Pulmonary artery endothelial cell (primary cell): ENCODE measurements around the gene TKFC. TPM values are rescaled to one million over a fixed set of nuclear protein-coding genes. Genes with fewer than 3 reads are reported as not detected.

Experiments used
- DNase-seq: peaks from one replicate; pipeline ENCODE4 v3.0.0-alpha.2; 2011; ENCODE audit warnings: low read depth, low spot score
- total RNA-seq: library from RNA; depleted of rRNA; stranded (reverse); fragments of >200 nt; gene quantifications from 2 replicates; pipeline ENCODE4 v1.2.3, GENCODE V29; 2014

Gene TKFC
- total RNA-seq, 1 donor from 2014 or later, result 20.4 TPM

DNA sequence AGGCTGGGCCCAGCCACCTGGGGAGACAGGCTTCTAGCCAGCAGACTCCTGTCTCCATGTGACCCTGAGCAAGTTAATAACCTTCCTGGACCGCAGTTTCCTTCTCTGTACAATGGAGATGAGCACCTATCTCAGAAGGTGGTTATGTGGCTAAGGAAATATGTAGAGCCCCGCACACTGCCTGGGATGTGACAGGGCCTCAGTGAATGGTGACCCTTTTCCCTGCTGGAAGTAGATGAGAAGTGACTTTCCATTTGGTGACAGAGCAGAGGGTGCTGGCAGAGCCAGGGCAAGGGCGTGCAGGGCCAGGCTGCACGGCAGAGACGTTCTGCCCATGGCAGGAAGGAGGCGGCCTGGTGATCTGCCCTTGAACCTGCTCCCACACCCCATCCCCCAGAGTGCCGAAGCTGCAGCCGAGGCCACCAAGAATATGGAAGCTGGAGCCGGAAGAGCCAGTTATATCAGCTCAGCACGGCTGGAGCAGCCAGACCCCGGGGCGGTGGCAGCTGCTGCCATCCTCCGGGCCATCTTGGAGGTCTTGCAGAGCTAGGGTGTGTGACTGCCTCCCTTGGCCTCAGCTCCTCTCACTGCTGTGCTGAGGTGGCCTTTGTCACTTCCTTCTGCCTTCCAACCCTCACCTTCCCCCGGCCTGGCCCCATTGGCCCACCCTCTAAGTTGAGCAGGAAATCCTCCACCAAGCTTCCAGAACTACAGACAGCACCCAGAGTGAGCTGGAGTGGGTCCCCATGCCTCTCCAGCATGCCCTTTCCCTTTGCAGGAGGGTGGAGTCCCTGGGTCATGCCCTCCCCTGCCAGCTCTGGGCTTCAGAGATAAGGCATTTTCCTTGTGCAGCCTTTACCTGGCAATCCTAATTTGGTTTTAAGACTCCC is 13.2 kb downstream of the TKFC start:
- DNase-seq, result no peak

DNA sequence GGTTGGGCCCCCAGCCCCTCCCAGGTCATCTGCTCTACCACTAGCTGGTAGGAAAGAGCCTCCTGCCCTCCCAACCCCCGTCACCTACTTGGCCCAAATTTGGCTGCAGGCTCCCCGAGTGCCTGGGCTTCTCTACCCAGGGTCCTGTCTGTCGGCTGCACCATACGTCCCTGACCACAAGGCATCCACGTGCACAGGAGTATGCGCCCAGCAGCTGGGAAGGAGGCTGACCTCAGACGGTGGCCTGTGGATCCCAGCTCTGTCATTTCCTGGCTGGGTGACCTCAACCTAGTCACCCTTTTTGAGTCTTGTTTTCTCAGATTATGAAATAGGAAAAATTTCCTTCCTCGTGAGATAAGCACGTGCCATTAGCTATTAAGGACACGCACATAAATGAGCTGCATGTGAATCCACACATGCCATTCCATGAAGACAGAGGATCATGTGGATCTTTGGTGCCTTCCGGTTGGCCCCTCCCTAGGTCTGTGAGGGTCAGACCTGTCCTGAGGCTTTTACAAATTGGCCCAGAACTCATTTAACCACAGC is 15.0 kb downstream of the TKFC start:
- peak; percentile 77 for DNase-seq

DNA sequence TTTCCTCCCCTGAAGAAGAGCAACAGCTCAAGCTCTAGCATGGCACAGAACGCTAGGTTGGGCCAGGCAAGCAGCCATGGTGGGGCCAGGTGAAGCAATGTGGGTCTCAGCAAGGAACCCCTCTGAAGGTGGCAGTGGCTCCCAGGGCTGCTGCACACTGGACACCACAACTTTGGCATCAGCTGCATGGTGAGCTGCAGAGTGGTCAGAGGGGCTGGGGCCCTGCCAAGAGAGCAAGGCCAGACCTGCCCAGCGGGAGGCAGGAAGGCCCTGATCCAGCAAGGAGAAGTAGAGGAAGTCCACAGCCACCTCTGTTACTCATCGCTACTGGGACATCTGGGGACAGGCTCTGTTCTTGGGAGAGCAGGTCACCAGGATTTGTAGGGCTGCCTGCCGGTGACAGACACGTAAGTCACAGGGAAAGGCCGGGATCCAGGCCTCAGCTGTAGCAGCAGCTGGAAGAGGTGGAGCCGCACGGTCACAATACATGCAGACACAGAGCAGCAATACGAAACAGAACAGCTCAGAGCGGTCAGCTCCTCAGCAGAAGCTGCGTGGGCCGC is 16.2 kb downstream of the TKFC start:
- DNase-seq, result no peak

DNA sequence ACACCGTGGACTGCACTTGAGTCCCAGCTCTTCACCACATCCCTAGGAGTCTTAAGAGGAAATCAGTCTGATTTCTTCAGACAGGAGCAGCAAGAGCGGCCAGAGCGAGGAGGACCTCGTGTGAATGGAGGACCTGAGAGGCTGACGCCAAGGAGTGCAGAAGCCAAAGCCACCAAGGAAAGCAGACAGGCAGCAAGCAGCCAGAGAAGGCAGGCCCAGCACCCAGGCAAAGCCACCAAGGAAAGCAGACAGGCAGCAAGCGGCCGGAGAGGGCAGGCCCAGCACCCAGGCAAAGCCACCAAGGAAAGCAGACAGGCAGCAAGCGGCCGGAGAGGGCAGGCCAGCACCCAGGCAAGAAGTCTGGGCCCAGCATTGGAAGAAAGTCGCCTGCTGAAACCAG is 16.9 kb downstream of the TKFC start:
- no peak for DNase-seq

DNA sequence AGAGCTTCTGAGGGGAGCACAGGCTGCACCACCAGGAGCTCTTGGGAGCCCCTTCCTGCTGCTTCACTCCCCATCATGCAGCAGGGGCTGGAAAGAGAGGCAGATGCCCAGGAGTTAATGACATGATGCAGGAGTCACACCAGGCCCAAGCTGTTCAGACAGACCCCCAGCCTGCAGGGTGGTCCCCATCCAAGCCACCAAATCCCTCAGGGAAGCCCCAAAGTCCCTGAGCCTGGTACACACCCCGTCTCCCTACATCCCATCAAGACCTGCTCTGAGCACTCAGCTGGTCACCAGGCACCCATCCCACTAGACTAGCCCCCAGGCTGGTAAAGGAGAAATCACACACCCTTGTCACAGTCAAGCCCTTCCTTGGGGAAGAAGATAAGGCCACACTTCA is 17.3 kb downstream of the TKFC start:
- DNase-seq, result no peak

DNA sequence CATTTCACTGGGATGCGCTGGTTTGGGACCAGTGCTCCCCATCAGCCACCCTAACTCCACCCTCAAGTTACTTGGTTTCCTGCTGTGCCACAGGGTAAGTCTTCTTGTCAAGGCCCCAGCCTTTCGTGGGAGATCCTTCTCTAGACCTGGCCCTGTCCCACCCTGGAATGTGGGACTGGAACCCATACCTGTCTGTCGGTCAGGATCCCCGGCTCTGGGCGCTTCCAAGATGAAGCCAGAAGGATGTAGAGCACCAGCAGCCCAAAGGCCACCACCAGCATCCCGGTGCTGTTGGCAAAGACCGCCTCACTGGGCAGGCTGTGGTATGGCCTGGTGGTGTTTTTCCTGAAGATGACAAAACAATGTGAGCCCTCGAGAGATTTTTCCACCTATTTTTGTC is 17.8 kb downstream of the TKFC start:
- no peak for DNase-seq

DNA sequence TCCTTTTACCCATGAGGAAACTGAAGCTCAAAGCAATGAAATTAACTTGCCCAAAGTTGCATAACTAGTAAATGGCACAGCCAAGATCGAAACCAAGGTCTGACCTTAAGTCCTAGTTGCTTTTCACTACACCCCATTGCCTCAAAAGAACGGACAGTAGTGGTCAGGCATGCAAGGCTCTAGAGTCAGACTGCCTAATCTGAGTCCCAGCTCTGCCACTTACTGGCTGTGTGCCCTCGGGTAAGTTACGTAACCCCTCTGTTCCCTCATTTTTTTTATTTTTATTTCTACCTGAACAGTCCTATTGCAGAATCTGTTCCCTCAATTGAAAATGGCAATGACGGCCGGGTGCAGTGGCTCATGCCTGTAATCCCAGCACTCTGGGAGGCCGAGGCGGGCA is 19.0 kb downstream of the TKFC start:
- no peak for DNase-seq

DNA sequence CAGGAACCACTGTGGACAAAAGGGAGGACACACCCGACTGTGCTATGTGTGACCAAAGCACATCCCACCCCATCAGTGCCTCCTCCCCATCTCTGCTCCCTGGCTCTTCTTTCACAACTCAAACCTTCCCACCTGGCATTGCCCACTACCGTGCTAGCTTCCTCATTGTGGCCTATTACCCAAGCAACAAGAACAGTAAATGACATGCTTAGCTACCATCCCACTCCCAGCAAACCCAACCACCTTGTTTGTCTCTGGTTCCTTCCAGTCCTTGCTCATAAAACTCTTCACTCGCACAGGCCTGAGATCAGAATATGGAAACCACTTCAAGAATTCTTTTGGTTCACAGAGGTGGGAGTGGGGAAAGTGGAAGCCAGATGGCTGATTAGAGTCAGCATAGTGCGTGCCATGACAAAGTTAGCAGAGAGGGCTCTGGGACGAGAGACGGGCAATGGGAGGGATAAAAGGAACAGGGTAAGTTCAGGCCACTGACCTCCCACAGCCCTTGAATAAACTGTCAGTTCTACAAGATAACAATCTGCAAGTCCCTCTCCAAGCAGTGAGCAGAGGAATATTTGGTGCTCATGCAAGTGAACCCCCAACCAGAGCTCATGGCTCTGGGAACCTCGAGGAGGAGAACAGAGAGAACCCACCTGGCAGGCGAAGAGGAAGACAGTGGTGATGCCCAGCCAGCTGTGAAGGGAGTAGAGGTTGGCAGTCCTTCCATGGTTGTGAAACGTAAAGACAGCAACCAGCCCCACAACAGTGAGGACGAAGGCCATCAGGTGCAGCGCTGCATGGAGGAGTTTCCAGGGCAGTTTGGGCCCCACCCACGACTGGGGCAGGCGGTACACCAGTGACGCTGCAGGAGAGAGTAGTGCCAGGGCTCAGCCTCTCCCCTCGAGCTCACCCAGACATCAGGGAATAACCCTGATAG is 20.4 kb downstream of the TKFC start:
- no peak for DNase-seq

DNA sequence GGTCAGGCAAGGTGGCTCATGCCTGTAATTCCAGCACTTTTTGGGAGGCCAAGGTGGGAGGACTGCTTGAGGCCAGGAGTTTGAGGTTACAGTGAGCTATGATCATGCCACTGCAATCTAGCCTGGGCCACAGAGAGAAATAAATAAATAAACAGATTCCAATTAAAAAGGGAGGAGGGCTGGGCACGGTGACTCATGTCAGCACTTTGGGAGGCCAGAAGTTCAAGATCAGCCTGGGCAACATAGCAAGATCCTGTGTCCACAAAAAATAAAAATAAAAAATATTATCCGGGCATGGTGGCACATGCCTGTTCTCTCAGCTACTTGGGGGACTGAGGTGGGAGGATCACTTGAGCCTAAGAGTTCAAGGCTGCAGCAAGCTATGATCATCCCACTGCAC is 21.2 kb downstream of the TKFC start:
- DNase-seq, result no peak

DNA sequence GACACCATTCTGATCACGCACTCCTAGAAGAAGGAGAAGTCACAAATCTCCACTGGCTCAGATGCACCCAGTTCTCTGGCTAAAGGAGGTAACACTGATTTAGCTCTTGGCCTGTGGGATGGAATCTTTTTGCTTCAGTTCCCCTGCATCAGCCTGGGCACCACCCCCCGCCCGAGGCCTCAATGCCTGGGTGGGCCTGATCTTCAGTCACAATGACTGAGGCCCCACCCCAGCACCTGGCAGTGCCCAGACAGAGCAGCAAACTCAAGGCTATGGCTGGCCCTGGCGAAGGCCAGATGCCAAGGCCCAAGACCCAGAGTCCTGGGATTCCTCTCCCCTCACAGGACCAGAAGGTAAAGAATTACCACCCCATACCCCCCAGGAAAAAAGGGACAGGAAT is 23.7 kb downstream of the TKFC start:
- no peak for DNase-seq

DNA sequence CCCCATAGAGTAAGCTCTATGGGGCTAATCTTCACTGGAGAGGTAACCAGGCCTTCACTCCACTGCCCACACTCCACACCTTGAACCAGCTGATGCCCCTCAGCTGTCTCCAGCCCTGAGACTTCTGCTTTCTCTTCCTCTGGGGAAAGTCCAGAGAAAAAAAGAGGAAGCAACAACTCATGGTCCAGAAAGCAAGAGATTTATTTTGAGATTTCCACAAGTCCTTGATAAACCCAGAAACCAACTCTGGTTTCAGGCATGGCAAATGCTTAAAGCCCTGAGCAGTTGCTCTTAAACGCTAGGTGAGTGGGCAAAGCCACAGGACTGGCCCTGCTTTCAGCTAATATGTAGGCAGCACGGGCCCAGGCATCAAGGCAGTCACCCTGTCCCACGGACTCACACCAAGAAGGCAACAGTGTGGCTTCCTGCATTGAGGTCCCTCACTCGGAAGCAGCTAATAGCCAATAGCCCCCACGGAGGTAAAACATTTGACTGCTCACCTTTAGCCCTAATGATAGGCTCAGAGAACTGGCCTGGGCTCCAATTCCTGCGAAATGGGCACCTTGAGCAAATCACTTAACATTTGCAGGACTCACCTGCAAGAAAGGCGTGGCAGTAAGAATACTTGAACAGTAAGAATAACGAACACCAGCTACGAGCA is 24.3 kb downstream of the TKFC start:
- DNase-seq, result no peak

DNA sequence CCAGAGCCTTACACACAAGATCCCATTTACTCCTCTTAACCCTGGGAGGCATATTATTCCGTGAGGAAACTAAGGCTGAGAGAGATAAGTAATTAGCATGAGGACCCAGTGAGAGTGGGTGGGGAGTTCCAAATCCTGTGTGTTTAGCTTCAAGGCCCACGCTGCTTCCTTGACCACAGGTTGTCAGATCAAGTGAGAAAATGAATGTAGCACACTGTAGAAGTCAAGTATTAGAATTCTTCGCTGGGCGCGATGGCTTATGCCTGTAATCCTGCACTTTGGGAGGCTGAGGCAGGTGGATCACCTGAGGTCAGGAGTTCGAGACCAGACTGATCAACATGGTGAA is 24.8 kb downstream of the TKFC start:
- no peak for DNase-seq

DNA sequence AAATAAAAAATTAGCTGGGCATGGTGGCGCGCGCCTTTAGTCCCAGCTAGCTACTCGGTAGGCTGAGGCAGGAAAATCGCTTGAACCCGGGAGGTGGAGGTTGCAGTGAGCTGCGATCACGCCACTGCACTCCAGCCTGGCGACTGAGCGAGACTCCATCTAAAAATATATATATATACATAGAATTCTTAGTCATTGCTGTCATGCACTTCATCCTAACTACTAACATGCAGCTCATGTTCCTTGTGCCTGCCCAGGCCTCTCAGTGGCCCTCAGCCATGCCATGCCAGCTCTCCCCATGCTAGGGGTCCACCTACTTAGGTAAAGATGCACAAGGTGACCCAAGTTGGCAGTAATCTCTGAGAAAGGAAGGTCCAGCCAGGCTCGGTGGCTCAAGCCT is 25.5 kb downstream of the TKFC start:
- no peak for DNase-seq

DNA sequence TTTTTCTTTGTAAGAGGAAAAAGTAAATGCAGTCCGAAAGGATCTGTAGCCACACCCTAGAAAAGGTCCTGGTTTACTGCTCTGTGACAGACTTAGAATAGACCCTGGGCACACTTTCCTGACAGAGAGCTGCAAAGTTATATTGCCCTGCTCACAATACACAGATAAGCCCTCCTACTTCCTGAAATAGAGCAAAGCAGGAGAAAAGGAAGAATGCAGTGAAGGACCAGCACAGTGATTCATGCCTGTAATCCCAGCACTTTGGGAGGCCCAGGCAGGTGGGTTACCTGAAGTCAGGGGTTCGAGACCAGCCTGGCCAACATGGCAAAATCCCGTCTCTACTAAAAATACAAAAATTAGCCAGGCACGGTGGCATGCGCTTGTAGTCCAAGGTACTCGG is 26.5 kb downstream of the TKFC start:
- DNase-seq, result no peak

DNA sequence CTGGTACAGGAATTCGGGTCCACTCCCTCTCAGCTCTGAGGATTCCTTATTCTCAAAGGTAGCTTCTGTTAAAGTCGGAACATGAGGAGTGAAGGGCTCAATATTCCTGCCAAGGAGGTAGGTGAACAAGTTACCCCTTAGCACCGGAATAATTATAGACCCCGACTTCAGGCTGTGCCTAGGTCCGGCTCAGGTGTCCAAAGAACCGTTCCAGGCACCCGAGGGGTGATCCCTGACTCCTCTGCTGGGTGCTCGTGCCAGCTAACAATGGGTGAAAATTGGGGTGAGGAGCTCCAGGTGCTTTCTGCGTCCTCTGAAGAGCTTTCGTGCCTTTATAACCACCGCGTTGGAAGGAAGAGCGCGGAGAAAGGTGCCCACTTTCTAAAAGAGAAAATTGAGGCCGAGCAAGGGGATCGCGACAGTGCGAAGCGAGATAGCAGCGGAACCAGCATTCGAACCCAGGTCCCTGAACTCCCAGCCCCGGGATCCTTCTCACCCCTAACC is 28.3 kb downstream of the TKFC start:
- no peak for DNase-seq

DNA sequence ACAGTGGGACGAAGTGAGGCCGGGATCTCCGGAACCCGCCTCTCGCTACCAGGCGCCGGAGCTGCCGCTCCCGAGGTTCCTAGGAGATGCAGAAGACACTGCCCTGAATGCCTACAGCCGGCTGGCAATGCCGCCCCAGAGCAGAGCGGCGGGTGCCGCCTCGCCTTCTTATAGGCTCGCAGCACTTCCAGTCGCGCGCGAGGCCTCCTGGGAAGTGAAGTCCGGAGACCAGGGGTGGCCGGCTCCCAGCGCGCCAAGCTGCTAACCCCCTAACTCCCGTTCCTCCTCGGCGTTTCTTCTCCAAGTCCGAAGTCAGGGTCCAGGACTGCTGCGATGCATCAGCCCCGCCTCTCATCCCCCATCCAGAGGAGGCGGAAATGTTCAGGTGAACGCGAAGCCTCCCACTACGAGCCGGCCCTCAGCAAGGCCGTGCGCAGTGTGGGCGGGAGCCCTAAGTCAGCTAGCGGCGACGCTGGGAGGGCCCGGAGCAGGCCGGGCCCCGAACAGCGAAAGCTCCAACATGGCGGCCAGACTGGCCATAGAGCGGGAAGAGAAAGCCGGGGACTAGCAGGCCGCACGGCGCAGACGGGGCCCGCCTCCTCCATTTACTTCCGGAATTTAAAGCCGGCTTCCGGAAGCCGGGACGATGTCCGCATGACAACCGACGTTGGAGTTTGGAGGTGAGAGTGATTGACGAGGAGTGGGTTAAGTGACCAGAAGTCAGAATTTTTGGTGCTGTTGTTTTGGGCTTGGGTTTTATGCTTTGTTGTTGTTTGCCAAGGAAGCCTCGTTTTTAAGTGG is 28.9 kb downstream of the TKFC start, which contains the start of the genes CYB561A3 and TMEM138:
TSS of gene CYB561A3 (minus strand) at position 142 of the 801 bp plus-strand sequence. CDS start 5,169 bp downstream, outside the sequence.
TSS of gene TMEM138 (plus strand) at position 634 of the 801 bp plus-strand sequence. CDS start 2,017 bp downstream, outside the sequence.
- peak; percentile 74 for DNase-seq

DNA sequence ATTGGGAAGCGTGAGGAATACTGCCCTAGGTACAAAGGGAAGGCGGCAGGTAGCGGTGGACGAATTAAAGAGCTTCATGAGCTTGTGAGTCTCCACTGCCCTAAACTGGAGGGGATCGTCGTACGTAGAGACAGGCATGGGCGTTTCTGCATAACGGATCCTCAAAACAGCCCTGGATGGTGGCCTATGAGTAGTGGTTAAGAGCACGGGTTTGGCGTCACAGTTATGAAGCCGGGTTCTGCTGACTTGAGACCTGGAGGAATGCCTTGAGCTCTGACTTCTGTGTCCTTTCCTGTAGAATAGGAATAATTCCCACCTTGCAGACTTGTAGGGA is 29.5 kb downstream of the TKFC start:
- DNase-seq, result no peak

DNA sequence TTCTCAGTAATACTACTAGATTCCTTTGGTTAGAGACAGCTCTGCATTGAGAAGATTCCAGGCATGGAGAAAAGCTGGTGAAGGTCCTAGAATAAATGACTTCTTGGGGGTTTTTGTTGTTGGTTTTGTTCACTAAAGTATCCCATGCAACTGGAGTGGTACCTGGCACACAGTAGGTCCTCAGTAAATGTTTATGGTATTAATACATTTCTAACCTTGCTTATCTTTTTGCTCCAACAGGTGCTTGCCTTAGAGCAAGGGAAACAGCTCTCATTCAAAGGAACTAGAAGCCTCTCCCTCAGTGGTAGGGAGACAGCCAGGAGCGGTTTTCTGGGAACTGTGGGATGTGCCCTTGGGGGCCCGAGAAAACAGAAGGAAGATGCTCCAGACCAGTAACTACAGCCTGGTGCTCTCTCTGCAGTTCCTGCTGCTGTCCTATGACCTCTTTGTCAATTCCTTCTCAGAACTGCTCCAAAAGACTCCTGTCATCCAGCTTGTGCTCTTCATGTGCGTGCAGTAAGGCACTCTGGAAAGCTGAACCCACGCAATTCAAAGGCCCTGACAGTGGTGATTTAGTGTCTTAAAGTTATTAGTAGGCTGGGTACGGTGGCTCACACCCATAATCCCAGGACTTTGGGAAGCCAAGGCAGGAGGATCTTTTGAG is 31.1 kb downstream of the TKFC start:
- DNase-seq, result no peak

DNA sequence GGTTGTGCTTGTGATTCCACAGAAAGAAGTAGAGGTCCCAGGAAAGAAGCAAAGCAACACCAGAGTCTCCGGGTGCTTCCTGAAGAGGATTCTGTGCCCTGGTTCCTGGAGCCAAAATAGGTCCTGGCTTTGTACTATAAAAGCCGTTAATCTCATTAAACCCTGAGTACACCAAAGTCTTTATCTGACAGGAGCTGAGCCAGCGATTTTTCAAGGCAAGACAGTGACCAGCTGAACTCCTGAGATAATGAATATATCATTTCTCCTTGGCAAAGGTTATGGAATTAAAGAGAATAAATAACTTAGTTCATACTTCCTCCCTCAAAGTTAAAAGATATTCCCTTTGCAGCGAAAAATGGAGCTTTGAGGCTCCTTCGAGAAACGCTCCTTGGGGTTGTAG is 34.4 kb downstream of the TKFC start:
- DNase-seq, result no peak

DNA sequence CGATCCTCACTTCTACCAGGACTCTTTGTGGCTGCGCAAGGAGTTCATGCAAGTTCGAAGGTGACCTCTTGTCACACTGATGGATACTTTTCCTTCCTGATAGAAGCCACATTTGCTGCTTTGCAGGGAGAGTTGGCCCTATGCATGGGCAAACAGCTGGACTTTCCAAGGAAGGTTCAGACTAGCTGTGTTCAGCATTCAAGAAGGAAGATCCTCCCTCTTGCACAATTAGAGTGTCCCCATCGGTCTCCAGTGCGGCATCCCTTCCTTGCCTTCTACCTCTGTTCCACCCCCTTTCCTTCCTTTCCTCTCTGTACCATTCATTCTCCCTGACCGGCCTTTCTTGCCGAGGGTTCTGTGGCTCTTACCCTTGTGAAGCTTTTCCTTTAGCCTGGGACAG is 35.6 kb downstream of the TKFC start:
- DNase-seq, result no peak
